ENCODE data around the gene JARID2. TPM values are rescaled to one million over a fixed set of nuclear protein-coding genes. Genes with fewer than 3 reads are reported as not detected.
"Not testable (repeated sequence)": the region's sequence is repeated elsewhere in the genome, so short reads cannot be mapped to it uniquely, and the experiment has no call there.

JARID2 gene
- total and polyA plus RNA-seq, 2 of the 8 experiments (the other 6 are each of a cell fraction or from before 2014, with no cell fraction given), result 60.1 to 239 TPM

GRCh38 chr6:15415622-15416021 lies 169.8 kb downstream of the JARID2 start:
- H2AFZ ChIP-seq (ENCODE audit: low read length); H3K23me2 ChIP-seq (ENCODE audit: low read depth, low read length); H3K14ac ChIP-seq (ENCODE audit: insufficient read length); H3K18ac ChIP-seq (ENCODE audit: extremely low read depth, low read length); H2BK120ac ChIP-seq (replicated peaks; ENCODE audit: low read depth, low read length); CTCF ChIA-PET (ENCODE audit: partially characterized antibody); H3K4ac ChIP-seq (replicated peaks; ENCODE audit: insufficient read length, low read depth, low read length); H2BK5ac ChIP-seq (ENCODE audit: low read depth, low read length); H3K56ac ChIP-seq (replicated peaks; ENCODE audit: insufficient read length, low read depth, low read length); POLR2A ChIA-PET (ENCODE audit: partially characterized antibody); H2BK12ac ChIP-seq (ENCODE audit: low read depth, low read length); H4K8ac ChIP-seq (ENCODE audit: extremely low read depth, insufficient read depth, low read length); H3K79me1 ChIP-seq (ENCODE audit: low read depth, low read length); H2AK5ac ChIP-seq (ENCODE audit: low read depth, low read length); H2BK15ac ChIP-seq (ENCODE audit: low read length); H3K27me3 ChIP-seq (replicated peaks in 1 of 4; ENCODE audit: control insufficient read depth in 3 of 4, extremely low read depth in 1 of 4, insufficient read depth in 3 of 4, low read length in 3 of 4); H2BK20ac ChIP-seq (ENCODE audit: low read length); H4K5ac ChIP-seq (ENCODE audit: insufficient read length, low read depth, low read length); H3K27ac ChIP-seq (ENCODE audit: low read depth, low read length); H3K4me2 ChIP-seq (ENCODE audit: insufficient read depth in 1 of 2, low read depth in 2 of 2, low read length in 2 of 2); FAIRE-seq; DNase-seq (ENCODE audit: low read depth in 1 of 2, low spot score in 2 of 2); H4K91ac ChIP-seq (replicated peaks; ENCODE audit: insufficient read length, low read length); H3K4me3 ChIP-seq (ENCODE audit: extremely low read depth in 1 of 4, insufficient read depth in 2 of 4, low read depth in 3 of 4, low read length in 4 of 4); H3K9ac ChIP-seq (replicated peaks in 1 of 4; ENCODE audit: extremely low read depth in 1 of 4, low read depth in 3 of 4, low read length in 3 of 4); H3K23ac ChIP-seq (ENCODE audit: insufficient read length): not testable (repeated sequence)
- peaks cover 0 to 15% (median 2%) of the 10 kb centered on the region in 4 experiments; a peak in 1 of 7 replicates for H3K4me1 ChIP-seq (replicated peaks in 1 of 4; ENCODE audit: control insufficient read depth in 3 of 4, insufficient read depth in 4 of 4, low read length in 3 of 4)
- peaks cover 0 to 43% (median 16%) of the 10 kb centered on the region in 4 experiments; a peak in 3 of 8 replicates for H3K36me3 ChIP-seq (ENCODE audit: control insufficient read depth in 2 of 4, insufficient read depth in 4 of 4, low read length in 3 of 4)
- WGBS, 2 experiments (ENCODE audit: extremely low coverage in 1 of 2, insufficient coverage in 1 of 2, insufficient read length in 1 of 2, insufficient replicate concordance in 2 of 2, low coverage in 1 of 2, low lambda C conversion rate in 2 of 2, missing lambda C conversion rate in 1 of 2), result no CpG with 5 or more reads among the region's 30 CpGs
- H3K9me3 ChIP-seq (ENCODE audit: insufficient read depth in 2 of 2, low read depth in 1 of 2, low read length in 1 of 2), result peaks cover 0 to 14% of the 10 kb centered on the region in 2 experiments; a peak in 2 of 4 replicates
- peaks cover 14 to 16% of the 10 kb centered on the region in 2 experiments for H4K20me1 ChIP-seq (replicated peaks in 1 of 2; ENCODE audit: control insufficient read depth in 1 of 2, insufficient read depth in 2 of 2, low read length in 2 of 2)
- H3K79me2 ChIP-seq (ENCODE audit: control insufficient read depth in 1 of 2, insufficient read depth in 2 of 2, low read length in 2 of 2), result peaks cover 34 to 86% of the 10 kb centered on the region in 2 experiments; a peak in 3 of 4 replicates
